Measurements from ENCODE around the gene RHBDL3.
"Not testable (repeated sequence)": the region's sequence is repeated elsewhere in the genome, so short reads cannot be mapped to it uniquely, and the experiment has no call there.

The RHBDL3 gene

GRCh38 chr17:32307658-32308057 lies 42.0 kb downstream of the RHBDL3 start:
- no peak for TF ChIP-seq CTCF (IDR thresholded peaks at IDR 0.05; ENCODE audit: insufficient read depth, low read depth, low read length, missing control alignments)

GRCh38 chr17:32311028-32311536 lies 45.5 kb downstream of the RHBDL3 start:
- TF ChIP-seq CTCF (IDR thresholded peaks at IDR 0.05; ENCODE audit: insufficient read depth, low read depth, low read length, missing control alignments), result no peak
- H3K4me3 ChIP-seq (ENCODE audit: low read length), result no peak overlapping the region
- DNase-seq (ENCODE audit: low read depth), result no peak

More at GRCh38 chr17:32307658-32308057, 42.0 kb downstream of the RHBDL3 start:
- no peak for DNase-seq (ENCODE audit: low read depth)
- H3K4me3 ChIP-seq (ENCODE audit: low read length), result no peak overlapping the region

GRCh38 chr17:32314636-32315035 lies 49.0 kb downstream of the RHBDL3 start:
- DNase-seq (ENCODE audit: low read depth), result no peak
- TF ChIP-seq CTCF (IDR thresholded peaks at IDR 0.05; ENCODE audit: insufficient read depth, low read depth, low read length, missing control alignments), result no peak

GRCh38 chr17:32315171-32315570 lies 49.5 kb downstream of the RHBDL3 start:
- no peak overlapping the region for H3K4me3 ChIP-seq (ENCODE audit: low read length)
- no peak for DNase-seq (ENCODE audit: low read depth)
- TF ChIP-seq CTCF (IDR thresholded peaks at IDR 0.05; ENCODE audit: insufficient read depth, low read depth, low read length, missing control alignments), result no peak

More at GRCh38 chr17:32314636-32315035, 49.0 kb downstream of the RHBDL3 start:
- no peak overlapping the region for H3K4me3 ChIP-seq (ENCODE audit: low read length)

- H3K4me3 ChIP-seq (ENCODE audit: low read length); DNase-seq (ENCODE audit: low read depth): not testable (repeated sequence)
Observed at GRCh38 chr17:32316653-32317052, 51.0 kb downstream of the RHBDL3 start.

- TF ChIP-seq CTCF (IDR thresholded peaks at IDR 0.05; ENCODE audit: insufficient read depth, low read depth, low read length, missing control alignments), result no peak
- H3K4me3 ChIP-seq (ENCODE audit: low read length), result no peak overlapping the region
- DNase-seq (ENCODE audit: low read depth), result no peak
Observed at GRCh38 chr17:32317353-32317752, 51.7 kb downstream of the RHBDL3 start.

- no peak for TF ChIP-seq CTCF (IDR thresholded peaks at IDR 0.05; ENCODE audit: insufficient read depth, low read depth, low read length, missing control alignments)
- no peak for DNase-seq (ENCODE audit: low read depth)
- H3K4me3 ChIP-seq (ENCODE audit: low read length), result no peak overlapping the region
Observed at GRCh38 chr17:32318071-32318470, 52.4 kb downstream of the RHBDL3 start.

All from epithelial cell of esophagus (primary cell).